GM18951 (cell line): ENCODE measurements around the gene GATC.

Experiments used
- POLR2A ChIP-seq: IDR thresholded peaks from 4 replicates; pipeline ENCODE4 v1.6.1; 2011; ENCODE audit warnings: mild to moderate bottlenecking; ENCODE audit not compliant: insufficient read length, insufficient read depth; ENCODE audit errors: extremely low read depth
- in situ Hi-C: fragments of 300-500 bp; cut with MboI; formaldehyde crosslinking; loops from one replicate; pipeline ENCODE4 v1.12.0; 2022; ENCODE audit warnings: low sequenced_read_pairs, mixed read lengths, inconsistent platforms; ENCODE audit not compliant: unreplicated experiment

GATC gene

GRCh38 chr12:120445911-120446843 is at the start of gene GATC, which contains the start of gene TRIAP1:
Gene GATC, plus strand, starts transcription at chr12:120446444. Its CDS starts 37 bp downstream, at chr12:120446481.
Gene TRIAP1, minus strand, starts transcription at chr12:120446384. Its CDS starts 12 bp downstream, at chr12:120446372.
- in situ Hi-C loops: no loop called here
- TF ChIP-seq POLR2A: peak; percentile 89

GRCh38 chr12:120397824-120398540 is 48.3 kb upstream of the GATC start:
- in situ Hi-C loops: no loop called here
- TF ChIP-seq POLR2A: no peak

- no peak for TF ChIP-seq POLR2A
- in situ Hi-C loops: no loop called here
These were observed 46.7 kb upstream of the GATC start for GRCh38 chr12:120399531-120399930.

GRCh38 chr12:120402217-120402616 is 44.0 kb upstream of the GATC start:
- in situ Hi-C loops: no loop called here

GRCh38 chr12:120403869-120404268 is 42.4 kb upstream of the GATC start:
- TF ChIP-seq POLR2A: no peak
- in situ Hi-C loops: no loop called here

More at GRCh38 chr12:120402217-120402616, 44.0 kb upstream of the GATC start:
- TF ChIP-seq POLR2A: no peak

- no peak for TF ChIP-seq POLR2A
- in situ Hi-C loops: no loop called here
These were observed 42.0 kb upstream of the GATC start for GRCh38 chr12:120404271-120404670.

GRCh38 chr12:120406069-120406468 is 40.2 kb upstream of the GATC start:
- in situ Hi-C loops: no loop called here
- no peak for TF ChIP-seq POLR2A

- in situ Hi-C loops: no loop called here
- no peak for TF ChIP-seq POLR2A
These were observed 39.7 kb upstream of the GATC start for GRCh38 chr12:120406553-120406952.

GRCh38 chr12:120408771-120409170 is 37.5 kb upstream of the GATC start:
- in situ Hi-C loops: no loop called here
- no peak for TF ChIP-seq POLR2A

GRCh38 chr12:120412421-120412820 is 33.8 kb upstream of the GATC start:
- in situ Hi-C loops: no loop called here
- TF ChIP-seq POLR2A: no peak

GRCh38 chr12:120413901-120414695 is 32.1 kb upstream of the GATC start:
- in situ Hi-C loops: no loop called here
- no peak for TF ChIP-seq POLR2A

- in situ Hi-C loops: no loop called here
These were observed 29.6 kb upstream of the GATC start for GRCh38 chr12:120416490-120417216.

More at GRCh38 chr12:120416490-120417216, 29.6 kb upstream of the GATC start:
- TF ChIP-seq POLR2A: no peak
